OCI-LY1 (cell line): ENCODE measurements around the gene IL3.

Experiments used
- CTCF ChIP-seq: fragments of 200-600 bp; sonication (generic), shearing (Covaris generic); IDR thresholded peaks from 2 replicates; pipeline ENCODE4 v1.5.1; 2017; ENCODE audit warnings: mild to moderate bottlenecking, antibody characterized with exemption, low read length, moderate library complexity, mixed read lengths
- EZH2 ChIP-seq: fragments of 200-600 bp; sonication (generic), shearing (Covaris generic); IDR thresholded peaks from 2 replicates; pipeline ENCODE4 v1.8.0; 2017; ENCODE audit warnings: borderline replicate concordance, mixed run types, mild to moderate bottlenecking, antibody characterized with exemption, low read length, moderate library complexity, mixed read lengths

- TF ChIP-seq CTCF, result no peak
- no peak for TF ChIP-seq EZH2
Measured at GRCh38 chr5:132110195-132110594, 49.7 kb downstream of the IL3 start.
